Measurements from ENCODE around the gene BTBD16. TPM values are rescaled to one million over a fixed set of nuclear protein-coding genes. Genes with fewer than 3 reads are reported as not detected.

Gene BTBD16
- total RNA-seq, 2 donors from 2014 or later: not detected

DNA sequence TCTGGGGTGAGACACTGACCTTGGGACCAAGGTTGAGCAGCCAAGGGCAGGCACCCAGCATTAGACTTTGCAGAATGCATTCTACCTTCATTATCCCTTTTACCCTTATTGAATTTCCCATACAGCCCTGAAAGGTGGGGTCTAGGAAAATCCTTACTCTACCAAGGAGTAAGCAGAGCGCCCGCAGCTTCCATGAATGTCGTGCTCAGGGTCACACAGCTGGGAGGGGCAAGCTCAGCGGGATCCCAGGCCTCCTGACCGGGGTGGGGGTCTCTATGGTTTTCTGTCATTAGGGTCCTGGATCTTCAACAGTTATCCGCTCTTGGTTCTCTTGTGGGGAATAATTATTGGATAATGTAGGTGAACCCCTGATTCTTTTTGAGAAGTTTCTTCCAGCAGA is 30.7 kb upstream of the BTBD16 start:
- Mint-ChIP-seq H3K27ac (no peak overlapping the region), H3K27me3 (peaks cover 12 to 17% of the 10 kb centered on the region in 2 donors), H3K9me3 (no peaks in the 10 kb centered on the region), H3K4me1 (ENCODE audit: low read depth in 2 of 2) (no peaks in the 10 kb centered on the region), H3K4me3 (no peak overlapping the region), H3K36me3 (no peaks in the 10 kb centered on the region)
- ATAC-seq: no peak
- no peak for DNase-seq (ENCODE audit: low spot score)

DNA sequence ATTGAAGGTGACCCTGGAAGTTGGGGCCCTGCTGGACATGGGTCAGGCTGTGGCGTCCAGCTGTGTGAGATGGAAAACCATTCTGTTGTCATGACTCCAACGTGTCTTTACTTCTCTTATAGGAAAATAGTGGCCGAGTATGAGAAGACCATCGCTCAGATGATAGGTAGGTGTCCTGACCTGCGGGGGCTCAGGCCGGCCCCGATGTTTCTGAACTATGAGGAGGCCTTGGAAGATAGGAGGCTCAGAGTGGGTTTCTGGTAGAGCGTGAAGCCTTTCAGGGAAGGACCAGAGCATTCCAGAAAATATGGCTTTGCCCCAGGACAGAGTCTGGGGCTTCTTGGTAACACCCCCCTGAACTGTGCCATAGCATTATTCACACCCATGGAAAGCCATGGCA is 29.3 kb upstream of the BTBD16 start:
- no peak overlapping the region for H3K27ac Mint-ChIP-seq
- no peaks in the 10 kb centered on the region for H3K4me1 Mint-ChIP-seq (ENCODE audit: low read depth in 2 of 2)
- H3K36me3 Mint-ChIP-seq: no peaks in the 10 kb centered on the region
- peaks cover 6 to 12% of the 10 kb centered on the region in 2 donors for H3K27me3 Mint-ChIP-seq
- no peaks in the 10 kb centered on the region for H3K9me3 Mint-ChIP-seq
- H3K4me3 Mint-ChIP-seq: no peak overlapping the region
- DNase-seq (ENCODE audit: low spot score) (no peak), ATAC-seq (no peak)

DNA sequence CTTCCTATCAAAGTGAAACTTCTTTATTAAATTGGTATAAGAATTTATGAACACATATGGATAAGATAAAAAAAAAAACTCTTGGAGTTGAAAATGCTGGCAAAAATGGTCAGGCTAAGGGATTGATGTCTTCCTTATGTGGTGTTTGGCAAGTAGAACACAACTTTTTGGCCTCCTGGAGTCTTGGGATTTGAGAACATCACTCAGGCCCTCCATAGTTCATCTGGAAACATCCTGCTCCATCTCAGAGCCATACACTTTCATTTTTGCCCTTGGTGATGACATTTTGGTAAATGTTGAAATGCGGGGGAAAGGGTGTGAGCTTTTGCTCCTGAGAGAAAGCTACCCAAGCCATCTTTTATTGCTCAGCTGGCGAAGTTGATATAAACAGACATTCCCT is 27.5 kb upstream of the BTBD16 start:
- no peaks in the 10 kb centered on the region for H3K9me3 Mint-ChIP-seq
- no peaks in the 10 kb centered on the region for H3K4me1 Mint-ChIP-seq (ENCODE audit: low read depth in 2 of 2)
- ATAC-seq (no peak), DNase-seq (ENCODE audit: low spot score) (no peak)
- H3K27me3 Mint-ChIP-seq: peaks cover 6 to 12% of the 10 kb centered on the region in 2 donors
- no peak overlapping the region for H3K27ac Mint-ChIP-seq
- H3K4me3 Mint-ChIP-seq: no peak overlapping the region
- H3K36me3 Mint-ChIP-seq: no peaks in the 10 kb centered on the region

DNA sequence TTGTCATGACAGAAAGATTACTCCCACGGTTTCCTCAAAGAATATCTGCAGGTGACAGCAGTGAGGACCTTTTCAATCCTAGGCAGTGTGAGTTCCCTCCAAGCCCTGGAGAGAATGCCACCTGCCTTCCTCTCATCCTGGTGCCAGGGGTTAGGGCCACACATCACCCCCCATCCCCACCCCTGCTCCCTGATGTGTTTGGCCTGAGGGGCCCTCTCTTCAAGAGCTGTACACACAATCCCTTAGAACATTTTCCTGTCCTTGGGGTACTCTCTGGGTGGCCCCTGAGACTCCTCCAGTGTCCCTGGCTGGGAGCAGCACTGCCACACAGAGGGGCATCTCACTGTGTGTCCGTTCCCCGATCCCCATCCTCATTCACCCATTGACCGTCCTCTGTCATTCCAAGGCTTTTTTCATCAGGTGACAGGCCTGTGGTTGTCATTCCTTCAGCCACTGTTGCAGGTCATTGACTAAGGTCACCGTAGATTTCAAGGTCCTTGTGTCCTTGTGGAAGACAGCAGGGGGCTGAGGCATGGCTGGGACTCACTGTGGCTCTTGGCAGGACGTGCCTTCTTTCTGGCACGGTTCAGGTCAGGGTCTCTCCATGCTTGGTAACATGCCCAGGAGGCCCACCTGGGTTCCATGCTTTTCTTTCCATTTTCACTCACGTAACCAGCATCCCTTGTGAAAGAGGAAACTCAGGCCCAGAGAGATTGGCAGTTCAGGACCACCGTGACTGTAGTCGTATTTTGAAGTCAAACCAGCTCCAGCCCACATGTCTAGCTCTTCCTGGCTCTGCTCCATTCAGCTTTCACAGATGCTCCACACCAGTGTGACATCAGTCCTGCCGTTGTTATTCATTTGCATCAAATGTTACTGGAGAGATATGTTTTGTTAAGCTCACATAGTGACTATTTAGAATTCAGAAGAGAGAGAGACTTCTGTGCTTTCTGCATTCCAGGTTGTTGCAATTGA is 26.8 kb upstream of the BTBD16 start:
- ATAC-seq: peak in 1 of 2 donors; percentile 50
- no peaks in the 10 kb centered on the region for H3K36me3 Mint-ChIP-seq
- H3K4me1 Mint-ChIP-seq (ENCODE audit: low read depth in 2 of 2): no peaks in the 10 kb centered on the region
- H3K9me3 Mint-ChIP-seq: no peaks in the 10 kb centered on the region
- no peak overlapping the region for H3K27ac Mint-ChIP-seq
- peaks cover 6 to 14% of the 10 kb centered on the region in 2 donors for H3K27me3 Mint-ChIP-seq
- DNase-seq (ENCODE audit: low spot score): no peak
- no peak overlapping the region for H3K4me3 Mint-ChIP-seq

DNA sequence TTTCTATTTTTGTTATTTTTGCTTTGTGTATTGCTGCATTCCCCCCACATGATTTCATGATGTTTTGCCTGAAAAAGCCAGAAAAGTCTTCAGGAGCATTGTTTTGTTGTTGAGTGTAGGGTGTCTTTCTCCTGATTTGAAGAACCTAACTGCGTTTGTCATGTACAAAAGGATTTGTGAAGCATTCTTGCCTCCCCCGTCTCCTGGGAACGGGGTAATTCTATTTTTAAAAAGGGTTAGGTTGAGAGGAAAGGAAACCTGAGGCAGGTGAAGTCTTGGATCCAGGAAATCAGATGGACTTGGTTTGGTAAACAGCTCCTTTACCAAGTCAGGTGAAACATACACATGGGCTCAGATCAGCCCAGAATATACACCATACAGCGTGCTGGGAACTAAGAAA is 26.0 kb upstream of the BTBD16 start:
- H3K27ac Mint-ChIP-seq: no peak overlapping the region
- no peaks in the 10 kb centered on the region for H3K36me3 Mint-ChIP-seq

DNA sequence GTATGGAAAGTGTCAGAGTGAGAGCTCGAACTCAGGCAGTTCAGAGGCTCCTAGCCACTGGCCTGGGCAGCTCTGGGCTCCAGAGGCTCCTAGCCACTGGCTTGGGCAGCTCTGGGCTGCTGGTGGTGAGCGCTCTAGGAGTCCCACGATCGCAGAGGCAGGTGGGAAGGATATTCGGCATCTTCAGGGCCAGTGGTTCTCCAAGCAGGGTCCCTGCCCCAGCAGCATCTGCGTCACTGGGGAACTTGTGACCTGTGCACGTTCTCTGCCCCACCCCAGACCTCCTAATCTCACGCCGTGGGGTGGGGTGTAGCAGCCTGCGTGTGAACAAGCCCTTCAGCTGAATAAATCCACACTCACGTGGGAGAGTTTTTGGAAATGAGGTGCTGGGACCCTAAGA is 25.2 kb upstream of the BTBD16 start:
- peaks cover 2 to 9% of the 10 kb centered on the region in 2 donors for H3K27me3 Mint-ChIP-seq
- no peaks in the 10 kb centered on the region for H3K9me3 Mint-ChIP-seq
- H3K36me3 Mint-ChIP-seq: no peaks in the 10 kb centered on the region
- ATAC-seq (no peak), DNase-seq (ENCODE audit: low spot score) (no peak)
- H3K4me3 Mint-ChIP-seq: no peak overlapping the region
- no peaks in the 10 kb centered on the region for H3K4me1 Mint-ChIP-seq (ENCODE audit: low read depth in 2 of 2)
- H3K27ac Mint-ChIP-seq: no peak overlapping the region

More for the DNA sequence above, 26.0 kb upstream of the BTBD16 start:
- Mint-ChIP-seq H3K4me1 (ENCODE audit: low read depth in 2 of 2) (no peaks in the 10 kb centered on the region), H3K9me3 (no peaks in the 10 kb centered on the region), H3K27me3 (peaks cover 6 to 12% of the 10 kb centered on the region in 2 donors), H3K4me3 (no peak overlapping the region)
- ATAC-seq (no peak), DNase-seq (ENCODE audit: low spot score) (no peak)

DNA sequence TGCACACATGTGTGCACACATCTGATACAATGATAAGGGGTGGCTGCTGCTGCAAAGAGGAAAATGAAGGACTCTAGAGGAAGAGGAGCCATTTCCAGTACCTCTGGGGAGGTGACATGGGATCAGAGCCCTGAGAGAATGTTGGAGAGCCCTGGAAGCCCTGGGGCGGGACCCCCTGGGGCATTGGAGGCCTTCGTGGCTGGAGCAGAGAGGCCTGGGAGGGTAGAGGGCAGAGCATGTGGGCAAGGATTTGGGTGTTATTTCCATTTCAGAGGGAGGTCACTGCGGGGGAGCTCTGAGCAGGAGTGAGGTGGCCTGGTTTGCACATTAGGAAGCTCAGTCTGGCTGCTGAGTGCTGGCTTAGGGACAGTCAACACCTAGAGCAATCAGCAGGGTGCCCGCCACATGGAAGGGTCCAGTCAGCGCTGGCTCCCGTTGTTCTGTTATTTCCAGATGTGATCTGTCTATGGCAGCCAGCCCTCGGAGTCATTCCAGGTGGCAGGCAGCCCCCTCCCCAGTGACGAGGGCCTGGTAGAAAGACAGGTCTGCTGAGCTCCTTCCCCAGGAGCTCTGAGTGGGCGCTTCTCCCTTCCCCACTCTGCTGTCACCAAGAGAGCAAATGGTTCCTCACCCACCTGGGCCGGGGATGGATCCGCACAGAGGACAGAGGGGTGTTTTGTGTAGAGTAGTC is 24.1 kb upstream of the BTBD16 start:
- no peaks in the 10 kb centered on the region for H3K9me3 Mint-ChIP-seq
- H3K27ac Mint-ChIP-seq: no peak overlapping the region
- DNase-seq (ENCODE audit: low spot score) (no peak), ATAC-seq (no peak)
- H3K27me3 Mint-ChIP-seq: peaks cover 0 to 8% of the 10 kb centered on the region in 2 donors
- H3K36me3 Mint-ChIP-seq: no peaks in the 10 kb centered on the region
- no peaks in the 10 kb centered on the region for H3K4me1 Mint-ChIP-seq (ENCODE audit: low read depth in 2 of 2)
- no peak overlapping the region for H3K4me3 Mint-ChIP-seq

DNA sequence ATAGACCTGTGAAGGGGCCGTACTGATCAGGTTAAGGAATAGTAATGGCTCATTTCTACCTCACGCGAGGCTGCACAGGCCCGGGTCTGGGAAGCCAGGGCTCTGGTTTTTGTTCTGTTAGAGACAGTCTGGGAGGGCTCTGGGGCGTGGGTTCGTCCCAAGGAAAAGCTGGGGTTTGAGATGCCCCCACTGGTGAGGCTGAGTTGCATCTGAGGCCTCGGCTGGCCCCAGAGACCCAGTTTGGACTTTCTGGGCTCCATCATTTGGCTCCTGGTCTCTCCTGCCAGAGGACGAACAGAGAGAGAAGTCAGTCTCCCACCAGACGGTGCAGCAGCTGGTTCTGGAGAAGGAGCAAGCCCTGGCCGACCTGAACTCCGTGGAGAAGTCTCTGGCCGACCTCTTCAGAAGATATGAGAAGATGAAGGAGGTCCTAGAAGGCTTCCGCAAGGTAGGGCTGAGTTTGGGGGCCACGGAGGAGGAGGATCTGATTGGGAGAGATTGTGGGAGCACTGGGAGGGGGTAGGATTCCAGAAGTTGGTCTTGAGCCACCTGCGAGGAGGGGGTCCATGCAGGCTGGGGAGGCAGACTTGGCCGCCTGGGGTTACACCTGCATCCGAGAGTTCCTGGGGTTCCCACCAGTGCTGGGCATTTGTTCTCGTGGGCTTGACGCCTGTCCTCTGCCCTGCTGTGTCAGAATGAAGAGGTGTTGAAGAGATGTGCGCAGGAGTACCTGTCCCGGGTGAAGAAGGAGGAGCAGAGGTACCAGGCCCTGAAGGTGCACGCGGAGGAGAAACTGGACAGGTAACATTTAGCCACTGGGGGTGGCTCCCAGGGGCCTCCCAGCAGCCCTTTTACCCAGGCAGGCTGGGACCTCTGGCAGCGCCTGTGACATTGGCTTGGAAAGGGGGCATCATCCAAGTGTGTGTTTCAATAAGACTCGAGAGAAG is 22.5 kb upstream of the BTBD16 start:
- Mint-ChIP-seq H3K27me3 (peaks cover 0 to 11% of the 10 kb centered on the region in 2 donors), H3K36me3 (no peaks in the 10 kb centered on the region), H3K4me3 (no peak overlapping the region), H3K4me1 (ENCODE audit: low read depth in 2 of 2) (no peaks in the 10 kb centered on the region), H3K27ac (no peak overlapping the region), H3K9me3 (no peaks in the 10 kb centered on the region)
- ATAC-seq (no peak), DNase-seq (ENCODE audit: low spot score) (no peak)

DNA sequence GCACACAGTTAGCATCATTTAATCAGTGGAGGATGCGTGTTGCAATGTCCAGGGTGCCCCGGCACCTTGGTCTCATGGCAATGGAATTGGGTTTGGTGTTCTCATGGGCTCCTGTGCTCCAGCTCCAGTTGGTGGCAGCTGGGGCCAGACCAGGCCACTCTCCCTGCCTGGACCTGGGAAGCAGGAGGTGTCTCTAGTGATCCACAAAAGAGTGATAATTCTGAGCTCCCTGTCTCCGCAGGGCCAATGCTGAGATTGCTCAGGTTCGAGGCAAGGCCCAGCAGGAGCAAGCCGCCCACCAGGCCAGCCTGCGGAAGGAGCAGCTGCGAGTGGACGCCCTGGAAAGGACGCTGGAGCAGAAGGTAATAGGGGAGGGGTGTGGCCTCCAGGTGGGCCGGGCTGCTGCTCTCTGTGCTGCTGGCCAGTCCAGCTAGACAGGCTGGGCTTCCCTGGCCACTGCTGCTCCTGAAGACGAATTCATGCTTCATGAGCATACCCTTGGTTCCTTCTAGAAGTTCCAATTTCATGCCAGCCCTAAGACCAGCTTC is 21.7 kb upstream of the BTBD16 start:
- H3K9me3 Mint-ChIP-seq: no peaks in the 10 kb centered on the region
- DNase-seq (ENCODE audit: low spot score): no peak
- ATAC-seq: no peak
- no peak overlapping the region for H3K27ac Mint-ChIP-seq
- H3K4me1 Mint-ChIP-seq (ENCODE audit: low read depth in 2 of 2): no peaks in the 10 kb centered on the region
- no peaks in the 10 kb centered on the region for H3K36me3 Mint-ChIP-seq
- H3K27me3 Mint-ChIP-seq: peaks cover 0 to 11% of the 10 kb centered on the region in 2 donors
- H3K4me3 Mint-ChIP-seq: no peak overlapping the region

DNA sequence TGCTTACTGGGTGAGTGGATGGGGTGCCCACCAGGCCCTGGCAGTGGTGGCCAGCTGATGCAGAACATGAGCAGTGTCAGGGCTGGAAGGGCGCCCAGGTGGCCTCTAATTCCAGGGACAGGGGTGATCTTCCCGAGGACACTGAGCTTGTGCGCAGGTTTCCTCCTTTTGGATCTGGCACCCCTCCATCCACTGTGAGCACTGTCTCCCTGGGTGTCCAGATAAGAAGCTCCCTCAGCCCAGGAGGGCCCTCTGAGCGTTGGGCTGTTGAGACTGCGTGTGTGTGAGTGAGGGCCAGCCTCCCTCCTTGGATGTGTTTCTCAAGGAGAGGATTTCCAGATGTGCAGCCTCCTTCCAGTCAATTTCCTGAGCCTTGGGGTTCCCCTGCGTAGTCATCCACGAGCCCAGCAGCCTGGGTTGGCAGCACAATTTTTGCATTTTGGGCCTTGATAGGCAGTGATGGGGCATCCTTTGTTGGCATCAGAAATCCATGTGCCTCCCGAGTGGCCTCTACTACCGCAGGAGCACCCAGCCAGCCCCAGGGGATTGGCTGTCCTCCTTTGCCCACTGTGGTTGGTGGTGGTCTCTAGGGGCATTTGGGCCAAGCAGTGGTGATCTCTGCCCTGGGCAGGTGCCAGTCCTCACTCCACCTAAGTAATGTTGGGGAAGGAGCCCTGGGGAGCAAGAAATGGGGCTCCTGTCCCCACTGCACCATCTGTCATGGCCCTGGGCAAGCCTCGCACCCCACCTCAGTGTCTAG is 20.9 kb upstream of the BTBD16 start:
- H3K4me3 Mint-ChIP-seq: no peak overlapping the region
- ATAC-seq (no peak), DNase-seq (ENCODE audit: low spot score) (no peak)
- H3K9me3 Mint-ChIP-seq: no peaks in the 10 kb centered on the region
- H3K36me3 Mint-ChIP-seq: no peaks in the 10 kb centered on the region
- H3K27me3 Mint-ChIP-seq: peaks cover 0 to 6% of the 10 kb centered on the region in 2 donors
- no peaks in the 10 kb centered on the region for H3K4me1 Mint-ChIP-seq (ENCODE audit: low read depth in 2 of 2)
- no peak overlapping the region for H3K27ac Mint-ChIP-seq

DNA sequence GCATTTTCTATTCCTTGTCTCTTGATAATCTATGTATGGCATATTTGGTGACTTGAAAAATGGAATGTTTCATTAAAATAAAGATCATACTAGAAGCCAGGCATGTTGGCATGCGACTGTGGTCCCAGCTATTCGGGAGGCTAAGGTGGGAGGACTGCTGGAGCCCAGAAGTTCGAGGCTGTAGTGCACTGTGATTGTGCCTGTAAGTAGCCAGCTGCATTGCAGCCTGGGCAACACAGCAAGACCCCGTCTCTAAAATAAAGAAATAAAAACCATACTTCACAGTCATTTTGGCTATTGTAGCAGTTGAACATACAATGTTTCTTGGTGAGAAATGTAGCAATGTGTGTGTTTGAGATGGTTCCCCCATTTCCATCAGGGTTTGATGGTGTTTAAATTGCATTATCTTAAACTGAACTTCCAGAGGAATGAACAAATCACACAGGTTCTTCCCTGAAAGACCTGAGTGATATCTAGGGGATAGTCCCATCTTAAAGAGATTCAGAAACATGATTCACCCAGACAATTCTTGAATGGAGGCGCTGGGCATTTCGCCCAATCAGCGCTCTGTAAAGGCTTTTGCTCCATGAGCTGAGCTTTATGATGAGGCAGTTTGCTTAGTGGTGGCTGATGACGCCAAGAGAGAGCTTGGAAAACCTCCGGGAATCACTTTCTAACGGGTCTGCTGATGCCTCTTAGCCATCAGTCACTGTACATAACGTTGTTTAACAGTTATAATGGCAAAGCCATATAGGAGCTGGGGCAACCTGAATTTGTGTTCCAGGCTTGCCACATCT is 19.4 kb upstream of the BTBD16 start:
- Mint-ChIP-seq H3K4me3 (no peak overlapping the region), H3K4me1 (ENCODE audit: low read depth in 2 of 2) (no peaks in the 10 kb centered on the region), H3K27ac (no peak overlapping the region), H3K27me3 (peaks cover 0 to 6% of the 10 kb centered on the region in 2 donors), H3K36me3 (no peaks in the 10 kb centered on the region), H3K9me3 (no peaks in the 10 kb centered on the region)
- ATAC-seq (no peak), DNase-seq (ENCODE audit: low spot score) (no peak)

DNA sequence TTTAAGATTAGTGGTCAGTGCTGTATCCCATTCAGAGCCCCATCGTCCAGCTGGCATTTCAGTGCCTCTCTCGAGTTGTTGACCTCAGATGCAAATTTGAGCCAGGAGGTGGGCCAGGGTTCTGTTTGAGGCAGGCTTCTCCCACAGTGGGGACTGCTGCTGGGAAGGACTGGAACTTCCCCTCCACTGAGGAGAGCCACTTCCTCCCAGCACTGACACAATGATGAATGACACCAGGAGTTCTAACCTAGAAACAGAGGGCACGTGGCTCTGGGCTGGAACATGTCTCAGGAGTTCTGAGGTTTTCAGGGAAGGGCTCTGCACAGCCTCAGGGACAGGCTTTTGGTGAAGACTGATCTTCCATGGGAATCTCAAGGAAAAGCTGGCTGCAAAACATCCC is 18.3 kb upstream of the BTBD16 start:
- ATAC-seq: no peak
- Mint-ChIP-seq H3K27ac (no peak overlapping the region), H3K4me1 (ENCODE audit: low read depth in 2 of 2) (no peaks in the 10 kb centered on the region), H3K27me3 (peaks cover 6 to 7% of the 10 kb centered on the region in 2 donors), H3K4me3 (no peak overlapping the region), H3K9me3 (no peaks in the 10 kb centered on the region), H3K36me3 (no peaks in the 10 kb centered on the region)
- DNase-seq (ENCODE audit: low spot score): no peak
